Suprapubic skin (tissue), 4 donors: ENCODE measurements around the gene FNDC7. TPM values are rescaled to one million over a fixed set of nuclear protein-coding genes. Genes with fewer than 3 reads are reported as not detected.

Source experiments
- DNase-seq, 2 donors: peaks; one replicate each; pipeline ENCODE4 v3.0.0-alpha.2; 2019; ENCODE audit warnings: low spot score in 2 of 2
- H3K27ac ChIP-seq: fragments of 200-600 bp; sonication (generic); one replicate; pipeline ENCODE4 v1.5.1; 2019
- H3K27me3 ChIP-seq: fragments of 200-600 bp; sonication (generic); one replicate; pipeline ENCODE4 v1.5.1; 2019
- H3K36me3 ChIP-seq: fragments of 200-600 bp; sonication (generic); one replicate; pipeline ENCODE4 v1.5.1; 2019
- H3K4me1 ChIP-seq: fragments of 200-600 bp; sonication (generic); one replicate; pipeline ENCODE4 v1.5.1; 2019
- H3K4me3 ChIP-seq: fragments of 200-600 bp; sonication (generic); one replicate; pipeline ENCODE4 v1.5.1; 2019; ENCODE audit warnings: mild to moderate bottlenecking
- H3K9me3 ChIP-seq: fragments of 200-600 bp; sonication (generic); one replicate; pipeline ENCODE4 v1.5.1; 2019
- EP300 ChIP-seq: sonication (generic); formaldehyde crosslinking; IDR thresholded peaks from one replicate; pipeline ENCODE4 v1.6.1; 2017; ENCODE audit warnings: antibody characterized with exemption
- POLR2A ChIP-seq, 2 donors: fragments of 450-650 bp; IDR thresholded peaks; one replicate each; pipeline ENCODE4 v1.6.1; 2017; ENCODE audit warnings: antibody characterized with exemption in 2 of 2, mild to moderate bottlenecking in 2 of 2, moderate library complexity in 2 of 2
- POLR2AphosphoS5 ChIP-seq, 3 donors: sonication (generic); formaldehyde crosslinking; IDR thresholded peaks; one replicate each; pipeline ENCODE4 v1.6.1; 2017; ENCODE audit warnings: antibody characterized with exemption in 3 of 3
- WGBS: methylation state at CpG from one replicate; pipeline ENCODE4 v1.1.5; 2018; 5-methylcytosine and 5-hydroxymethylcytosine counted together
- total RNA-seq, 4 donors: library from RNA; depleted of rRNA; stranded (reverse); fragments of >200 nt; gene quantifications; one replicate each; pipeline ENCODE4 v1.1.0, GENCODE V29; 2016
- TF ChIP-seq, protein P1 (sequence below), 2 donors: fragments of 200-600 bp in 1 of 2; fragments of 450-650 bp in 1 of 2; sonication (generic) in 1 of 2; IDR thresholded peaks; one replicate each; pipeline ENCODE4 v1.5.1; 2016 to 2019; ENCODE audit warnings: antibody characterized with exemption in 2 of 2, mild to moderate bottlenecking in 1 of 2, moderate library complexity in 1 of 2

FNDC7 gene
- total RNA-seq, 4 donors from 2014 or later = 0.24 TPM; not detected in 3

GRCh38 chr1:108718927-108719655 lies 6.4 kb downstream of the FNDC7 start:
- WGBS = 46% methylated on average over 6 of the region's 6 CpGs
- no peak overlapping the region for H3K4me3 ChIP-seq
- DNase-seq = no peak
- H3K9me3 ChIP-seq = no peaks in the 10 kb centered on the region
- no peak overlapping the region for H3K27ac ChIP-seq
- no peaks in the 10 kb centered on the region for H3K4me1 ChIP-seq
- TF ChIP-seq POLR2AphosphoS5 (IDR thresholded peaks at IDR 0.05) (no peak), POLR2A (IDR thresholded peaks at IDR 0.05) (no peak), EP300 (no peak)
- TF ChIP-seq, protein P1, sequence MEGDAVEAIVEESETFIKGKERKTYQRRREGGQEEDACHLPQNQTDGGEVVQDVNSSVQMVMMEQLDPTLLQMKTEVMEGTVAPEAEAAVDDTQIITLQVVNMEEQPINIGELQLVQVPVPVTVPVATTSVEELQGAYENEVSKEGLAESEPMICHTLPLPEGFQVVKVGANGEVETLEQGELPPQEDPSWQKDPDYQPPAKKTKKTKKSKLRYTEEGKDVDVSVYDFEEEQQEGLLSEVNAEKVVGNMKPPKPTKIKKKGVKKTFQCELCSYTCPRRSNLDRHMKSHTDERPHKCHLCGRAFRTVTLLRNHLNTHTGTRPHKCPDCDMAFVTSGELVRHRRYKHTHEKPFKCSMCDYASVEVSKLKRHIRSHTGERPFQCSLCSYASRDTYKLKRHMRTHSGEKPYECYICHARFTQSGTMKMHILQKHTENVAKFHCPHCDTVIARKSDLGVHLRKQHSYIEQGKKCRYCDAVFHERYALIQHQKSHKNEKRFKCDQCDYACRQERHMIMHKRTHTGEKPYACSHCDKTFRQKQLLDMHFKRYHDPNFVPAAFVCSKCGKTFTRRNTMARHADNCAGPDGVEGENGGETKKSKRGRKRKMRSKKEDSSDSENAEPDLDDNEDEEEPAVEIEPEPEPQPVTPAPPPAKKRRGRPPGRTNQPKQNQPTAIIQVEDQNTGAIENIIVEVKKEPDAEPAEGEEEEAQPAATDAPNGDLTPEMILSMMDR (IDR thresholded peaks at IDR 0.05) = no peak
- H3K27me3 ChIP-seq = no peaks in the 10 kb centered on the region
- no peaks in the 10 kb centered on the region for H3K36me3 ChIP-seq

- no peak for DNase-seq
- no peaks in the 10 kb centered on the region for H3K27me3 ChIP-seq
- no peak overlapping the region for H3K4me3 ChIP-seq
- H3K9me3 ChIP-seq = no peaks in the 10 kb centered on the region
- no peak overlapping the region for H3K27ac ChIP-seq
- TF ChIP-seq POLR2A (IDR thresholded peaks at IDR 0.05) (no peak), EP300 (no peak), POLR2AphosphoS5 (IDR thresholded peaks at IDR 0.05) (no peak)
- TF ChIP-seq, protein P1 (IDR thresholded peaks at IDR 0.05) = no peak
- H3K4me1 ChIP-seq = no peaks in the 10 kb centered on the region
- 75% methylated on average over 8 of the region's 8 CpGs for WGBS
- no peaks in the 10 kb centered on the region for H3K36me3 ChIP-seq
Observed at GRCh38 chr1:108719656-108720435, 7.1 kb downstream of the FNDC7 start.

DNA sequence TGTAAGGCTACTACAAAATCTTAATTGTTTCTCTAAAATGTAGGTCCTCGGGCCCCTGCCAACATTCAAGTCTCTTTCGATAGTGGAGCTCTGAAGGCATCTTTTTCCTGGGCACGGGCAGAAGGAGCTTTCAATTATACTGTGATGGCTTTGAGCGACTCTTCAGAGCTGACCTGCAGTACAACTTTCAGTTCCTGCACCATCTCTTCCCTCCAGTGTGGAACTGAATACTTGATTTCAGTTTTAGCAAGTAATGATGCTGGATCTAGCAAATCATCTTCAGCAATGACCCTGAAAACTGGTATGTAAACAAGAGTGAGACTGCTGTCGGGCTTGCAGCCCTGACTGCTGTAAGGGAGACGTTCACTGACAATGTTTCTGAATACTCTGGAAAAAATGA lies 9.6 kb downstream of the FNDC7 start:
- H3K4me1 ChIP-seq = no peaks in the 10 kb centered on the region
- 85% methylated on average over 6 of the region's 6 CpGs for WGBS
- no peaks in the 10 kb centered on the region for H3K27me3 ChIP-seq
- H3K4me3 ChIP-seq = no peak overlapping the region
- no peak for TF ChIP-seq POLR2A (IDR thresholded peaks at IDR 0.05)
- TF ChIP-seq EP300 = no peak
- TF ChIP-seq, protein P1 (IDR thresholded peaks at IDR 0.05) = no peak
- no peak for TF ChIP-seq POLR2AphosphoS5 (IDR thresholded peaks at IDR 0.05)
- no peaks in the 10 kb centered on the region for H3K36me3 ChIP-seq
- DNase-seq = no peak
- no peak overlapping the region for H3K27ac ChIP-seq
- H3K9me3 ChIP-seq = no peaks in the 10 kb centered on the region

- Histone ChIP-seq H3K9me3 (no peaks in the 10 kb centered on the region), H3K27ac (no peak overlapping the region), H3K36me3 (no peaks in the 10 kb centered on the region), H3K4me1 (no peaks in the 10 kb centered on the region), H3K27me3 (peaks cover 5% of the 10 kb centered on the region), H3K4me3 (no peak overlapping the region)
- no peak for TF ChIP-seq POLR2A (IDR thresholded peaks at IDR 0.05)
- TF ChIP-seq EP300 = no peak
- TF ChIP-seq, protein P1 (IDR thresholded peaks at IDR 0.05) = no peak
- TF ChIP-seq POLR2AphosphoS5 (IDR thresholded peaks at IDR 0.05) = no peak
- 76% methylated on average over 1 of the region's 1 CpG for WGBS
- no peak for DNase-seq
Observed at GRCh38 chr1:108725906-108726305, 13.2 kb downstream of the FNDC7 start.

GRCh38 chr1:108728327-108728923 lies 15.7 kb downstream of the FNDC7 start:
- Histone ChIP-seq H3K27ac (no peak overlapping the region), H3K4me3 (no peak overlapping the region), H3K36me3 (no peaks in the 10 kb centered on the region), H3K27me3 (peaks cover 5% of the 10 kb centered on the region), H3K4me1 (no peaks in the 10 kb centered on the region), H3K9me3 (no peaks in the 10 kb centered on the region)
- DNase-seq = no peak
- TF ChIP-seq POLR2AphosphoS5 (IDR thresholded peaks at IDR 0.05) = no peak
- TF ChIP-seq, protein P1 (IDR thresholded peaks at IDR 0.05) = no peak
- TF ChIP-seq EP300 = no peak
- TF ChIP-seq POLR2A (IDR thresholded peaks at IDR 0.05) = no peak
- WGBS = 76% methylated on average over 8 of the region's 8 CpGs
